HG02970 (cell line): Measurements from ENCODE around the gene DOCK6.

Experiments used
- ATAC-seq: cut with Tn5 transposase; IDR thresholded peaks from one replicate; pipeline ENCODE4 v1.9.1; 2021; ENCODE audit warnings: mild to moderate bottlenecking, moderate library complexity, moderate number of reproducible peaks; ENCODE audit not compliant: unreplicated experiment, low FRiP score

DOCK6 gene

DNA sequence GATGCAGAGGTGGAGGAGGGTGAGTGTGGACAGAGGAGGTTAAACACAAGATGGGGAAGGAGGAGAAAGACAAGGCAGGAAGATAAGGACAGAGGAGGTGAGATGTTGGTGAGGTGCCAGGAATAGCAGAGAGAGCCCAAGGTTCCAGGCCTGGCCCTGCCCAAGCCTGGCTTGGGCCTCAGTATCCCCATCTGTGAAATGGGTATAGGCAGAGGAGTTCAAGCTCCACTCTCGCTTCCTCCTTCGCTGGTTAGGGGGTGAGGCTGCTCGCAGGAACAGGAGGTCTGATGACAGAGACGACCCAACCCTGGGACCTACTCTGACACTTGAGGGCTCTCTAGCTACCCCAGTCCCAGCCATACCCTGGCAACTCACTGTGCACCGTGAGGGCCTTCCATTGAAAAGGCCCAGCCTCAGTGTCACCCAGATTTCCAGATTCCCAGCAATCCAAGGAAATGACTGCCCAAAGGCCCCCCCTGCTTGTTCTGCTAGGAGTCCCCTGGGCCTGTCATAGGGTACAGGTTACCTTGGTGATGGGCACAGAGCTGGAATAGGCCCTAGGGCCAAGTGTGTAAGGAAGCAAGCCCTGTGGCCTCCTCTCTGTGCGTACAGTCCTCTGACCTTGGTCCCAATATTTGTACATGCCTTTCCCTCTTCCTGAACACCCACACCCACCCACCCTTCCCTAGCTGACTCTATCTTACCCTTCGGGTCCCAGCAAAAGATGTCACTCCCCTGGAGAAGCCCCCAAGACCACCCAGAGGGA is 31.5 kb downstream of the DOCK6 start:
- ATAC-seq, result no peak

DNA sequence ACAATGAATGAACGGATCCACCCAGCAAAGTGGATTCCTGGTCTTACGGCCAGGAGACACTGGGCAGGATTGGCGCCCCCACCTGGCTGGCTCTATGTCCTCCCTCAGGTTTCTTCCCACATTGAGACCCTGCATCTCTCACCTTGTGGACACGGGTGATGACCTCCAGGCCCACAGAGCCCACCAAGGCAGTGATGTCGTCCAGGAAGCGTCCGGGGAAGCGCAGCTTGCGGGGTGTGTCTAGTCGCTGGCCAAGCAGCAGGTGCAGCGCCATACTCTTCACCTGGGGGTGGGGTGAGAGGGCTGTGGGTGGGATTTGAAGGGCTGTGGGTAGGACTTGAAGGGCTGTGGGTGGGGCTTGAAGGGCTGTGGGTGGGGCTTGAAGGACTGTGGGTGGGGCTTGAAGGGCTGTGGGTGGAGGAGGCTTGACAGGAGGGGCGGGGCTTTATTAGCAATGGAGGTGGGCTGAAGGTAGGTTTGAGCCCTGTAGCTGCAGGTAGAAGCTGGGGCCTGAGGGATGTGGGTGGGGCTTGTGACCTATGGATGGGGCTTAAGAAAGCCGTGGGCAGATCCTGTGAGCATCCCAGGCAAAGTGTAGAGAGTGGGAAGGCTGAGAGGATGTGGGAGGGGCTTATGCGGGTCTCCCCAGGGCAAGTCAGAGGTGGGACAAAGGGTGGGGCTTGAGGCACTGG is 35.0 kb downstream of the DOCK6 start:
- ATAC-seq, result no peak

DNA sequence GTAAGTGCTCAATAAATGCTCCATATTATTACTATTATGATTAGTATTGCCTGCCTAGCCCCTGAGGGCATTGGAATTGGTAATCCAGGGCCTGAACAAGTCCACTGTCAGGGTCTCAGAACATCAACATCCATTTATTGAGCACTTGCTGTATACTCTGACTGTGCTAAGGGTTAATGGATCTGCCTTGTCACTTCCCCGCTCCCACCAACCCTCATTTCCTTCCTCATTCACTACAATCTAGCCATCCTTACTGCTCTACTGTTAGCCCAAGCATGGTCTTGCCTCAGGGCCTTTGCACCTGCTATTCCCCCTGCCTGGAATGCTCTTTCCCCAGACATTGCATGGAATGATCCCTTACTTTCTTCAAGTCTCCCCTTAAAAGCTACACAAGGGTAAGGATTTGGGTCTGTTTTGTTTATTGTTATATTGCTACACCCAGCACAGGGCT is 35.6 kb downstream of the DOCK6 start:
- ATAC-seq, result no peak

DNA sequence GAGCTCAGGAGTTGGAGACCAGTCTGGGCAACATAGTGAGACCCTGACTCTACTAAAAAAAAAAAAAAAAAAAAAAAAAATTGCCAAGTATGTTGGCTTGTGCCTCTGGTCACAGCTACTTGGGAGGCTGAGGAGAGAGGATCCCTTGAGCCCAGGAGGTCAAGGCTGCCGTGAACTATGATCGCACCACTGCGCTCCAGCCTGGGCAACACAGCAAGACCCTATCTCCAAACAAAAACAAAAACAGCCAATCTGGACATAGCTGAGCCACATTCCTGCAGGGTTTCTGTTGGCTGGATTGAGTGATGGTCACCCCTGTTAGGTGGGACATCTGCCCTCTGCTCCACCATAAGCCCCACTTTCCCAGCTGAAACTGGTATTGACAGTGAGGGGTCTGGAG is 36.5 kb downstream of the DOCK6 start:
- no peak for ATAC-seq

DNA sequence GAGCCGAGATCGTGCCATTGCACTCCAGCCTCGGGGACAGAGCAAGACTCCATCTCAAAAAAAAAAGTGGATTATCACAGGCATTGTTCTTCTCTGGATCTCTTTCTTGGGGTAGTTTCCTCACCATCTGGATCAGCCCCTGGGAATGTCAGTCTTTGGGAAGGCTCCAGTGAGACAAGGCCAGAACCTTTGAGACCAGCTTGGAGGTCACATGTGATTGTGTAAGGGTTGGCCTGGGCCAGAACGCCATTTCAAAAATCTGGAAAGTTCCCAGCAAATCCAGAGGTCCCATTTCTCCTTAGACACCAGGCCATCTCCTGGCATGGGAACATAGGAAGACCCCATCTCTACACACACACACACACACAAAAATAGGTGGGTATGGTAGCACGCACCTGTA is 37.2 kb downstream of the DOCK6 start:
- ATAC-seq, result no peak

DNA sequence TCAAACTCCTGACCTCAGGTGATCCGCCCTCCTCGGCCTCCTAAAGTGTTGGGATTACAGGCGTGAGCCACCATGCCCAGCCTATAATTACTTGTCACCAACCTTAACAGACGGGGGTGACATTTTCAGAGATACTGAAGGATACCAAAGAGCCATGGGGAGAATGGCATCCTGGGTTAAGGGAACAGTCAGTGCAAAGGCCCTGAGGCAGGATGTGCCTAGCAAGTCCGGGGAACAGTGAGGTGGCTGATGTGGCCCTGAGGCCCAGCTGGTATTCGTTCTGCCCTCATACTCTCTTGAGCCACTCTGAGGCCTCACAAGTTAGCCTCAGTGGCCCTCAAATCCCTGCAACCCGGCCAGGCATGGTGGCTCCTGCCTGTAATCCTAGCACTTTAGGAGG is 37.9 kb downstream of the DOCK6 start:
- ATAC-seq, result no peak

DNA sequence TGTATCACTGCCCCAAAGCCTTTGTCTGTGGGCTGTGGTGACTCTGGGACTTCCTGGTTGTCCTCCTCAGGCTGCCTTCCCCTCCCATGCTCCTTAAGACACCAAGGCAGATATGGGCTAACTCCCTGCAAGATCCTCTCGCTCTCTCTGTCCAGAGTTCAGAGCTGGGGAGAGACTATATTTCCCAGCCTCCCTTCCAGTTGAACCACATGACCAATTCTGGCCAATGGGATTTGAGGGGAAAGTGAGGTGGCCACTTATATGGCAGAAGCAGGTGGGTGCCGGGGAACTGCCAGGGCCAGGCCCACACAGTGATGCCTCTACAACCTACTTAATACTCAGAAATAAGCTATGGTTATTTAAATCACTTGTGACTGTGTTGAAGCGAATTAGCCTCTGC is 39.1 kb downstream of the DOCK6 start:
- ATAC-seq, result no peak

DNA sequence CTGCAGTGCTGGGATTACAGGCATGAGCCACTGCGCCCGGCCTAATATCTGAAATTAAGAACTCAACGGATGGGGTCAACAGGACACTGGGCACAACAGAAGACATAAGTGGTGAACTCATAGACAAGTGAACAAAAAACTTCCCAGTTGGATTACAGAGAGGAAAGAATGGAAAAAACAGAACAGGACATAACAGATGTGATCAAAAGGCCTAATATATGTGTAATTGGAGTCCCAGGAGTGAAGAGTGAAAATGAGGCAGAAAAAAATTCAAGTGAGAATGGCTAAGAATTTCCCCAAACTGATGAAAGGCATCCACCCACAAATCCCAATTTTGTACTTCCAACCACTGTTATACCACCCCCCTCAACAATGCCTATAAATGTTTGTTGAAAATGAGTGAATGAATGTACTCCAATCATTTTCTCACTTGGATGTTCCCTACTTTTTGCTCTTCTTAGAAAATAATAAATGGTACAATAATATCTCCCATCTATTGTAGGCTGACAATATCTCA is 41.2 kb downstream of the DOCK6 start:
- no peak for ATAC-seq

DNA sequence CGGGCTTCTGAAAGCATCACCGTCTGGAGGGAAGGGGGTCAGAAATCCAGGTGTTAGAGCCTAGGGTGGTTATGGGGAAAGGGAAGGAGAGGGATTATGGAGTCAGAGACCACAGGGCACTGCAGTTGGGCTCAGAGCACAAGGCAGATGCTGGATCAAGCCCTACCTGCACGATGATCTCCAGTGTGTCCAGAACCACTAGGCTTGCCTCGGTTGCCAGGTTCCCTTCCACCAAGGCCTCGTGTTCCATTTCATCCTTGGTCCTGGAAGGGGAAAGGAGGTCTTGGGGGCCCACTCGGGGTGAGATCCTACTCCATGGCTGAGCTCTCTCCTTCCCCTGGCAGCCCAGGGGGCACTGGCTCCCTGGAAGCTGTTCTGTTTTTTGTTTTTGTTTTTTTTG is 47.9 kb downstream of the DOCK6 start:
- ATAC-seq, result no peak

DNA sequence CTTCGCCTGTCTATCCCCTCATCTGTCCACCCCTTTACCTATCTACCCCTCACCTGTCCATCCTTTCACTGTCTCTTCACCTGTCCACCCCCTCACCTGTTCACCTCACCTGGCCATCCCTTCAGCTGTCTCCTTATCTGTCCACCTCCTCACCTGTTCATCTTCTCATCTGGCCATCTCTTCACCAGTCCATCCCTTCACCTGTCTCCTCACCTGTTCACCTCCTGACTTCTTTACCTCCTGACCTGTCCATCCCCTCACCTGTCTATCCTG is 51.7 kb downstream of the DOCK6 start:
- no peak for ATAC-seq

DNA sequence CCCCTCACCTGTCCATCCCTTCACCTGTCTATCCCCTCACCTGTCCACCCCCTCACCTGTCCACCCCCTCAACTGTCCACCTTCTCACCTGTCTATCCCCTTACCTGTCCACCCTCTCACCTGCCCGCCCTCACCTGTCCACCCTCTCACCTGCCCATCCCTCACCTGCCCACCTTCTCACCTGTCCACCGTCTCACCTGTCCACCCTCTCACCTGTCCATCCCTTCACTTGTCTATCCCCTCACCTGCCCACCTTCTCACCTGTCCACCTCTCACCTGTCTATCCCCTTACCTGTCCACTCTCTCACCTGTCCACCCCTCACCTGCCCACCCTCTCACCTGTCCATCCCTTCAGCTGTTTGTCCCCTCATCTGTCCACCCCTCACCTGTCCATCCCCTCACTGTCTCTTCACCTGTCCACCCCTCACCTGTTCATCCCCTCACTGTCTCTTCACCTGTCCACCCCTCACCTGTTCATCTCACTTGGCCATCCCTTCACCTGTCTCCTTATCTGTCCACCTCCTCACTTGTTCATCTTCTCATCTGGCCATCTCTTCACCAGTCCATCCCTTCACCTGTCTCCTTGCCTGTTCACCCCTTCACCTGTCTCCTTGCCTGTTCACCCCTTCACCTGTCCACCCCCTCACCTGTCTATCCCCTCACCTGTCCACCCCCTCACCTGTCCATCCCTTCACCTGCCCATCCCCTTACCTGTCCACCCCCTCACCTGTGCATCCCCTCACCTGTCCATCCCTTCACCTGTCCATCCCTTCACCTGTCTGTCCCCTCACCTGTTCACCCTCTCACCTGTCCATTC is 52.3 kb downstream of the DOCK6 start:
- ATAC-seq, result no peak

DNA sequence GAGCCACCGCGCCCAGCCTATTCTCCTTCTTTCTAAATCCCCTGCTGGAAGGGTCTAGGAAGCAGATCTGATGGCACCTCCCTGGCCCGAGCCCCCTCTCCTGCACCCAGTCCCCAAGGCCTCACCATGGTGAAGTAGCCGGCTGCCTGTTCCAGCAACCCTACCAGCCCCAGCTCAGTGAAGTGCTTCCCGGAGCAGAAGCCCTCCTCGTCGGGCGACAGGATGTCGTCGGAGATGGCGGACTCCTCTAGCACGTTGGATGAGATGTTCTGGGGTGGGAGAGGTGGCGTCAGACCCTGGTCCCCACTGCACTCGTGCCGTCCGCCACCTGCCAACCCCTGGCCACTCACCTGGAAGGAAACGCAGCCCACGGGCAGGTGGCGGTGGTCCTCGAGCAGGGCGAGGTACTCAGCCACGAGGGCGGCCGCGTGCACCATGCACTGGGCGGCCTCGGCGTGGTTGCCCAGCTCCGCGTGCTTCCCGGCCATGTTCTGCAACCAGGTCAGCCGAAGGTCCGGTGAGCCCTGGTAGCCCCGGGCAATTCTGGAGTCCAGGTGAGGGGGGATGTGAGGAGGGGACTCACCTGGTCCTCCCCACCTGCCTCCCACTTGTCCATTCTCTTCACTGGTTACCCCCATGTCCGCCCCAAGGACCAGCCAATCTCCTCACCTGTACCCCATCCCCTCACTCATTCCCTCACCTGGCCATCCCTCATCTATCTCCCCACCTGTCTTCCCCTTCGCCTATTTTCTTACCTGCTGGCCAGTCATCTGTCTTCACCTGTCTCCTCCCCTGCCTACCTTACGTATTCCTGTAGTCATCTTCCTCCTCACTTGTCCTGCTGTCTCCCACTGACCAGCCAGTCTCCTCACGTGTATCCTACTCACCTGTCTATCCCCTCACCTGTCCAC is 53.5 kb downstream of the DOCK6 start:
- no peak for ATAC-seq

DNA sequence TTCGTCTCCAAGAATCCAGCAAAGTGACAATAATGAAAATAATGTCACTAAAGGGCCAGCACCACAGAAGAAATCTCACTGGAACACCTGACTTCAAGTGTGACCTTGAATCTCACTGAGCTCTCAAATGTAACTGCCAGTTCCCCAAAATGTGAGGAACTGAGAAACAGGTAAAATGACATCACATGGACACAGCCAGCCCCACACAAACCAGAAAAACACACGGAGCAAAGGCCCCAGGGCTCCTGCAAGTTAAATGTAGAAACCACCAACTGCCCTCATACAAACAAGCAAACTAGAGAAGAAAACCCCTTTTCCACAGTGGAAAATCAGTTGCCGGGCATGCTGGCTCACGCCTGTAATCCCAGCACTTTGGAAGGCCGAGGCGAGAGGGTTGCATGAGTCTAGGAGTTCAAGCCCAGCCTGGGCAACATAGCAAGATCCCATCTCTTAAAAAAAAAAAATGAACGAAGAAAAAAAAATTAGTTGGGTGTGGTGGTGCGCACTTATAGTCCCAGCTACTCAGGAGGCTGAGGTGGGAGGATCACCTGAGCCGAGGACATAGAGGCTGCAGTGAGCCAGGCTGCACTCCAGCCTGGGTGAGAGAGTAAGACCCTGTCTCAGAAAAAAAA is 56.3 kb downstream of the DOCK6 start:
- no peak for ATAC-seq

DNA sequence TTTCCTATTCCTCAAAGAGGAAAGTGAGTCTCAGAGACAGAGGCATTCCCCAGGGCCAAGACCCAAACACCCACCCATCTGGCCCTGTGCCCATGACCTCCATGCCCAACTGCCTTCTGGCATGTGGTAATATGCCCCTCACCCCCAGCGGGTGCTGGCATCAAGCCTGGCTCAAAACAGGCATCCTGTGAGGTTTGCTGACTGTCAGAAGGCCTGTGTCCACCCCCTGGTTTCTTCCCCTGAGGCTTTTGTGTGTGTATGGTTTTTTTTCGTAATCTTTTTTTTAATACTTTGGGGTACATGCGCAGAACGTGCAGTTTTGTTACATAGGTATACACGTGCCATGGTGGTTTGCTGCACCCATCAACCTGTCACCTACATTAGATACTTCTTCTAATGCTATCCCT is 57.4 kb downstream of the DOCK6 start:
- ATAC-seq, result no peak

DNA sequence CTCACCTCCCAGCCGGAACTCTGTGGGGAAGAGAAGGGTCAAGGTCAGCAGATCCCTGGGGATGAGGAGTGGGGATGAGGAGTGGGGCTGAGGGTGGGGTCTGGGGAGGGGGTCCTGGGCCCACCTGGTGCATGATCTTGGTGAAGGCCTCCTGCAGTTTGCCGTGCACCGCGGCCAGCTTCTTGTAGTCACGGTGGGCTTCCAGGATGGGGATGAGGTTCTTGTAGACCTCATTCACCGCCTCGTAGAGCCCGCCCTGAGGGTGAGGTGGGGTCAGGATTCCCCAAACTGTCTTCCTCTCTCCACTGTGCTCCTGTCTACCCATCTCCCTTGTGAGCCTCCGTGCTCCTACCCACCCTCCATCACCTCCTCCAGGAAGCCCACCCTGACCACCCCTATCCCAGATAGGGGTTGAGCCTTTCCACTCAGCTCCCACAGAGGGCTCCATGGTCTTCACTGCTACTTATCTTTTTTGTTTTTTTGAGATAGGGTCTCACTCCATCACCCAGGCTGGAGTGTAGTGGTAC is 58.2 kb downstream of the DOCK6 start:
- ATAC-seq, result no peak

DNA sequence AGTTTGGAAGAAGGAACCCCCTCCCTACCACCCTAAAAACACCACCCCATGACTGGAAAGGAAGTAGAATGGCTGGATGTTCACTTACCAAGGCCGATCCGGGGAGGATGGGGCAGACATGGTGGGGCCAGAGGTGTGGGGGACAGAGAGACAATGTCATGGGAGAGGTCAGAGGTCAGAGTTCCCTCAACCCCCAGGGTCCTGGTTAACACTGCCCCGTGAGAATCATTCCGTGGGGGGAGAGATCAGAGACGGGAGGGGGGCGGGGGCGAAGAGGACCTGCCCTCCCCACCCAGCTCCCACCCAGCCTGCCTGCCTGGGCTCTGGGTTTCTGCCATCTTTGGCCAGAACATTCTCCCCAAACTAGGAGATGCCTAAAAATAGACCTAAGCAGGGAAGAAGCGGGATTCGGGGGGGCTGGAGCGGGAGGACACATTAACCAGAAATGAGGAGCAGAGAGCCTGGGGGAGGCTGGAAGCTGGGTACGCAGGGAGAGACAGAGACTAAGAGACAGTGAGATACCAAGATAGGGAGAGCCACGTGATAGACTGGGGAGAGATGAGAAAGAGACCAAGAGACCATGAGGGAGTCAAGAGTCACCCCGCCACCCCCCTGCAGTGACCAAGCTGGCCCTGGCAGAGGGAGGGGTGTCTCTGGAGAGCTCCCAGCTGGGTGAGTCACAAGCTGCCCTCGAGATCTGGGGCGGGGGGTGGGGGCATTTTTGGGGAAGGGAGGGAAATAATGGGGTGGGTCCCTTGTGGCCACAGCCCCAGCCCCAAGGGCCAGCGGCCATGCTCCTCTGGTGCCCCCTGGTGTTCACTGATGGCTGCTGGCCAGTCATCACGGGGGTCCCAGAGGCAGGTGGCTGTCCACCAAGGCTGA is 58.9 kb downstream of the DOCK6 start:
- ATAC-seq, result no peak

DNA sequence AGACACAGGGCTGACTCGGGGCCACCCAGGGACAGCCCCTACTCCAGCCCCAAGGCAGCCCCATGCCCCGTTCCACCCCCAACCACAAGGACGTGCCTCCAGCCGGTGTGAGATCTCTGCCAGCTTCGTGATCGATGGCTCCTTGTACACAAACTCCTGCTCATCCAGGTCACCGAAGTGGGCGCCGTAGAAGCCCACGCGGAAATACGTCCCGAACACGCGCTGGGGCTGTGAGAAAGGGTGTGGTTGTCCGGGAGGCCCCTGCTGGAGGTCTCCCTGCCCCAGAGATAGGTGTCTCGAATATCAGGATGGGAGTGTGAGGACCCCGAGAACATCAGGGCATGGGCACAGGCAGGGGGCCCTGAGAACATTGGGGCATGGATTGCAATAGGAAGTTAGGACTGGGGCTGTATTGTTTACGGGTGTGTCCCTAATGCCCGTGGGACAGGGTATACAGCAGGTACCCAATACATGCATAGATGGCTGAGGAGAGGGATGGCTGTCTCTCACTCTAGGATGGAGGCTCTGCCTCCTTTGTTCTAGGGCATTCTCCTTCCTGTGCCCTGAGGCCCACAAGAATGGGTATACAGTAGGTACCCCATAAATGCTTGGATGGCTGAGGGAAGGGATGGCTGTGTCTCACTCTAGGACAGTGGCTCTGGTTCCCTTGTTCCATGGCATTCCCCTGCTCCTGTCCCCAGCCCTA is 59.7 kb downstream of the DOCK6 start:
- ATAC-seq, result no peak

DNA sequence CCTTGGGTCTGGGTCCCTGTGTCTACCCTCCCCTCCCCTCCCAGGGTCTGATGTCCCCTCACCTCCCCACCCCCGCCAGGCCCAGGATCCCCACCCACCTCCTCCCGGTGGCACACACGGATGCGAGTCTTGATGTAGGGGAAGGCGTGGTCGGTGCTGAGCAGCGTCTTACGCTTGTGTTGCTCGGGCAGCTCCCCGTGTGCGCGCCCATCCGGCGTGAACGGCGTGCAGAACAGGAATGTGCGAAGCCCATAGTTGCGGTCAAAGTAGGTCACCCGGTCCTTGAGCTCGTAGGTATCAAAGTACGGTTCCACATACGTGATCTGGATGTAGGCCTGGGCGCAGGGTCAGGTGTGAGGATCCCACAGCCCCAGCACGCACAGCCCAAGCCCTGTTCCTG is 60.5 kb downstream of the DOCK6 start:
- no peak for ATAC-seq
